ENCODE measurements around the gene SMIM24. TPM values are rescaled to one million over a fixed set of nuclear protein-coding genes. Genes with fewer than 3 reads are reported as not detected.
"Not testable (repeated sequence)": the region's sequence is repeated elsewhere in the genome, so short reads cannot be mapped to it uniquely, and the experiment has no call there.

Gene SMIM24
- total RNA-seq, 1 donor from 2014 or later: 1.7 TPM

GRCh38 chr19:3431760-3432397, 48.4 kb downstream of the SMIM24 start:
- no peak overlapping the region for H3K4me2 ChIP-seq
- Mint-ChIP-seq H3K9me3 (peaks cover 2% of the 10 kb centered on the region), H3K27me3 (ENCODE audit: insufficient read depth, low read depth) (peaks cover 22% of the 10 kb centered on the region)

DNA sequence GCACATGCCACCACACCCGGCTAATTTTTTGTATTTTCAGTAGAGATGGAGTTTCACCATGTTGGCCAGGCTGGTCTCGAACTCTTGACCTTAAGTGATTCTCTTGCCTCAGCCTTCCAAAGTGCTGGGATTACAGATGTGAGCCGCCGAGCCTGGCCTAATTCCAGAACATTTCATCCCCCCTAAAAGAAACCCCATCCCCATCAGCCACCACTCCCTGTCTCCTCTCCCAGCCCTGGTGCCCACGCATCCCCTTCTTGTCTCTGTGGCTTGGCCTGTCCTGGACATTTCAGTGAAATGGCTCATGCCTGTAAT, 50.0 kb downstream of the SMIM24 start:
- not testable (repeated sequence) for H3K27me3 ChIP-seq; DNase-seq (ENCODE audit: low spot score); H3K4me3 ChIP-seq; H3K4me1 ChIP-seq; H2AFZ ChIP-seq (replicated peaks); H3K36me3 Mint-ChIP-seq; H3K27ac ChIP-seq; H3K9me3 ChIP-seq (ENCODE audit: low read depth); H3K9me3 Mint-ChIP-seq; H3K4me2 ChIP-seq; H3F3A ChIP-seq (ENCODE audit: low read depth); H3K79me2 ChIP-seq (ENCODE audit: low read depth); H3K27ac Mint-ChIP-seq; H3K4me3 Mint-ChIP-seq; H3K9ac ChIP-seq; H4K20me1 ChIP-seq (ENCODE audit: low read depth); H3K36me3 ChIP-seq
- Mint-ChIP-seq H3K4me1 (peaks cover 12% of the 10 kb centered on the region), H3K27me3 (ENCODE audit: insufficient read depth, low read depth) (peaks cover 15% of the 10 kb centered on the region)

More at GRCh38 chr19:3431760-3432397, 48.4 kb downstream of the SMIM24 start:
- TF ChIP-seq, protein P1, sequence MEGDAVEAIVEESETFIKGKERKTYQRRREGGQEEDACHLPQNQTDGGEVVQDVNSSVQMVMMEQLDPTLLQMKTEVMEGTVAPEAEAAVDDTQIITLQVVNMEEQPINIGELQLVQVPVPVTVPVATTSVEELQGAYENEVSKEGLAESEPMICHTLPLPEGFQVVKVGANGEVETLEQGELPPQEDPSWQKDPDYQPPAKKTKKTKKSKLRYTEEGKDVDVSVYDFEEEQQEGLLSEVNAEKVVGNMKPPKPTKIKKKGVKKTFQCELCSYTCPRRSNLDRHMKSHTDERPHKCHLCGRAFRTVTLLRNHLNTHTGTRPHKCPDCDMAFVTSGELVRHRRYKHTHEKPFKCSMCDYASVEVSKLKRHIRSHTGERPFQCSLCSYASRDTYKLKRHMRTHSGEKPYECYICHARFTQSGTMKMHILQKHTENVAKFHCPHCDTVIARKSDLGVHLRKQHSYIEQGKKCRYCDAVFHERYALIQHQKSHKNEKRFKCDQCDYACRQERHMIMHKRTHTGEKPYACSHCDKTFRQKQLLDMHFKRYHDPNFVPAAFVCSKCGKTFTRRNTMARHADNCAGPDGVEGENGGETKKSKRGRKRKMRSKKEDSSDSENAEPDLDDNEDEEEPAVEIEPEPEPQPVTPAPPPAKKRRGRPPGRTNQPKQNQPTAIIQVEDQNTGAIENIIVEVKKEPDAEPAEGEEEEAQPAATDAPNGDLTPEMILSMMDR (IDR thresholded peaks at IDR 0.05): no peak
- TF ChIP-seq EZH2phosphoT487 (IDR thresholded peaks at IDR 0.05) (no peak), EZH2 (IDR thresholded peaks at IDR 0.05) (no peak)
- no peaks in the 10 kb centered on the region for H3K27me3 ChIP-seq
- no peaks in the 10 kb centered on the region for H3F3A ChIP-seq (ENCODE audit: low read depth)
- Mint-ChIP-seq H3K27ac (no peak overlapping the region), H3K4me3 (no peak overlapping the region), H3K36me3 (no peaks in the 10 kb centered on the region), H3K4me1 (peaks cover 16% of the 10 kb centered on the region)
- no peak overlapping the region for H2AFZ ChIP-seq (replicated peaks)
- no peaks in the 10 kb centered on the region for H3K36me3 ChIP-seq
- H3K4me1 ChIP-seq: no peaks in the 10 kb centered on the region
- H4K20me1 ChIP-seq (ENCODE audit: low read depth): no peaks in the 10 kb centered on the region
- H3K27ac ChIP-seq: no peak overlapping the region
- no peak overlapping the region for H3K9ac ChIP-seq
- DNase-seq (ENCODE audit: low spot score): no peak
- H3K9me3 ChIP-seq (ENCODE audit: low read depth): no peaks in the 10 kb centered on the region
- no peak overlapping the region for H3K4me3 ChIP-seq
- no peaks in the 10 kb centered on the region for H3K79me2 ChIP-seq (ENCODE audit: low read depth)

- peaks cover 9% of the 10 kb centered on the region for H3K27me3 Mint-ChIP-seq (ENCODE audit: insufficient read depth, low read depth)
- H3K27ac Mint-ChIP-seq: no peak overlapping the region
- H3K27me3 ChIP-seq: no peaks in the 10 kb centered on the region
- H3K4me3 ChIP-seq: no peak overlapping the region
- H4K20me1 ChIP-seq (ENCODE audit: low read depth): no peaks in the 10 kb centered on the region
- H3K9me3 Mint-ChIP-seq: peaks cover 2% of the 10 kb centered on the region
- no peak overlapping the region for H3K4me2 ChIP-seq
- no peaks in the 10 kb centered on the region for H3F3A ChIP-seq (ENCODE audit: low read depth)
- no peaks in the 10 kb centered on the region for H3K9me3 ChIP-seq (ENCODE audit: low read depth)
- H3K9ac ChIP-seq: no peak overlapping the region
- H3K36me3 Mint-ChIP-seq: no peaks in the 10 kb centered on the region
- no peak overlapping the region for H3K4me3 Mint-ChIP-seq
- no peaks in the 10 kb centered on the region for H3K79me2 ChIP-seq (ENCODE audit: low read depth)
- no peak overlapping the region for H3K27ac ChIP-seq
- H3K4me1 Mint-ChIP-seq: peaks cover 2% of the 10 kb centered on the region
- H2AFZ ChIP-seq (replicated peaks): no peak overlapping the region
- TF ChIP-seq, protein P1 (IDR thresholded peaks at IDR 0.05): no peak
- no peak for TF ChIP-seq EZH2 (IDR thresholded peaks at IDR 0.05)
- TF ChIP-seq EZH2phosphoT487 (IDR thresholded peaks at IDR 0.05): no peak
- DNase-seq (ENCODE audit: low spot score): no peak
- H3K36me3 ChIP-seq: no peaks in the 10 kb centered on the region
- H3K4me1 ChIP-seq: no peaks in the 10 kb centered on the region
These were observed 53.9 kb downstream of the SMIM24 start for GRCh38 chr19:3426433-3426832.

Small RNA genes within 50 kb of the gene (small RNA-seq; reads per million reads assigned to genes)
- not detected for gene RF00212

Other genes with a start within 250 kb of the SMIM24 start
- 1.1 and 1.3 TPM in 2 replicates for gene NFIC, start 113.9 kb downstream of the SMIM24 start, total RNA-seq (ENCODE audit: low replicate concordance)
- not detected in 2 replicates for gene SMIM44, start 2.9 kb upstream of the SMIM24 start, total RNA-seq (ENCODE audit: low replicate concordance)
- gene DOHH, start 20.1 kb upstream of the SMIM24 start, total RNA-seq (ENCODE audit: low replicate concordance): 0.69 and 12.1 TPM in 2 replicates
- gene FZR1, start 25.8 kb upstream of the SMIM24 start, total RNA-seq (ENCODE audit: low replicate concordance): 16.4 and 56.1 TPM in 2 replicates
- not detected in 2 replicates for gene TEKTIP1, start 58.6 kb upstream of the SMIM24 start, total RNA-seq (ENCODE audit: low replicate concordance)
- gene MFSD12, start 77.1 kb upstream of the SMIM24 start, total RNA-seq (ENCODE audit: low replicate concordance): 34.1 and 47.6 TPM in 2 replicates
- 51.4 and 135 TPM in 2 replicates for gene HMG20B, start 92.4 kb upstream of the SMIM24 start, total RNA-seq (ENCODE audit: low replicate concordance)
- 0.09 TPM in 1 of 2 replicates, not detected in the other for gene GIPC3, start 105.0 kb upstream of the SMIM24 start, total RNA-seq (ENCODE audit: low replicate concordance)
- gene TBXA2R, start 126.3 kb upstream of the SMIM24 start, total RNA-seq (ENCODE audit: low replicate concordance): 0.09 TPM in 1 of 2 replicates, not detected in the other
- gene CACTIN, start 146.3 kb upstream of the SMIM24 start, total RNA-seq (ENCODE audit: low replicate concordance): 6.0 and 35.4 TPM in 2 replicates
- 8.6 and 26.6 TPM in 2 replicates for gene PIP5K1C, start 219.9 kb upstream of the SMIM24 start, total RNA-seq (ENCODE audit: low replicate concordance)
- gene TJP3, start 227.9 kb upstream of the SMIM24 start, total RNA-seq (ENCODE audit: low replicate concordance): 14.7 and 32.5 TPM in 2 replicates

Measured in neural progenitor cell (in vitro differentiated cells).